HG02623 (cell line): ENCODE measurements around the gene CFAP20DC.
A peak's percentile ranks its signal among the peaks of the same experiment; 100 is the strongest.
"Not testable (repeated sequence)": the region's sequence is repeated elsewhere in the genome, so short reads cannot be mapped to it uniquely, and the experiment has no call there.

Experiments used
- ATAC-seq: cut with Tn5 transposase; IDR thresholded peaks from one replicate; pipeline ENCODE4 v1.9.1; 2021; ENCODE audit warnings: moderate library complexity; ENCODE audit not compliant: unreplicated experiment

Gene CFAP20DC

DNA sequence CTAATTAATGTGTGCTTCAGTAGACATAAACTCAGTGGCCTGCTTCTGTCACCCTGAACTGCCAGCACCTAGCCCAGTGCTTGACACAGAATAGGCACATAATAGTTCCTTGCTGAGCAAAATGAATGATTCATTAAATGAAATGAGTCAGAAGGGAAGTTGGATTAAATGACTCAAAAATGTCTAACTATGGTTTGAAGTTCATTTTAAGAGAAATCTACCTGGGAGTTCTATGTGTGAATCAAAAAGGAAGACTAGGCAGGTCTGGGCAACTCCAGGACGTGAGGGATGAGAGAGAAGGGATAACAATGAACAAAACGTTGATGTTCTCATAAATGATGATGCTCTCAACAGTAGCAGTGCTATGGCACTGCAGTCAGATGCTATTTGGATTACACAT lies 175.0 kb downstream of the CFAP20DC start:
- ATAC-seq: peak; percentile 72

DNA sequence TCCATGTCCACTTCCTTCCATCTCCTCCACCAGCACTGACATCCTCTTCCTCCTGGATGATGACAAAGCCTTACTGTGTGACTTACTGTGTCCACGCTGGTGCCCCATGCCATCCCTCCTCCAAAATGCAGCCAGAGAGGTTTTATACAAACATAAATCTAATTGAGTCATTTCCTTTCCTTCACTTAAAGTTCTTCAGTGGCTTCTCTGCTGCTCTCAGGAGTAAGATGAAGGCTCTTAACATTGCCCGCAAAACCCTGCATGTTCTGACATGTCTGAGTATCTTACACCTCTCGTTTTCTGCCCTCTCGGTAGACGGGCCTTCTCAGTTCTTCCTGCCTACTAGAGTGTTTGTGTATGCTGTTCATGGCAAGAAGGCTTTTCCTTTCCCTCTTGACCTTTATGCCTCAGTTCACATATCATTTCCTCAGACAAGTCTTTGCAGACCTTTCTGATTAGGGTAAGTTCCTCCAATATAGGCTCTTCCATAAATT lies 175.5 kb downstream of the CFAP20DC start:
- ATAC-seq: peak; percentile 34

DNA sequence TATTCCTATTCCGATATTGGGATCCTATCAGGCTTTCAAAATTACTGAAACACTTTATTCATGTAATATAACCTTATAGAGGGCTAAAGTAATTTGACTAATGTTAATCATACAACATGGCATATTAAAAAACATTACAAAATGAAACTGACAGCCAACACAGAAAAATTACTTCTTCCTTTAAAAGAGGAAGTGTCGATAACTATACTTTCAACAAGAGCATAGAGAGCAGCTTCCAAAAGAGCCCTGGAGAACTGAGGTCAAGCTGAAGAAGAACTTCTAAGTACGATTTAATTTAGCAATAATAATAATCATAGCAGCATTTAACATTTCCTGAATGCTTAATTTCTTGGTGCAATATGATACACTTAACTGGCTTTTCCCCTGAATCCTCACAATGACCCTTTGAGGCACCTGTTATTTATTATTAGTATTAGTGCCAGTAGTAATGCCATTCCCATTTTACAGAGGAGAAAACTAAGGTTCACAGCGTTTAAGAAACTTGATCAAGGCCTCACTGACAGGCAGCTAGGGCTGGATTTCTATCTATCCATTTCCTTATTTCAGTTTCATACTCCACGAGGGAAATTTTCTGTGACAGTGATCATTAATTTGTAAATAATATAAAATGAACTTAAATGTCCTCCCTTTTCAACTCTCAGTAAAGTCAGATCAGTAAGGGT lies 181.6 kb downstream of the CFAP20DC start:
- ATAC-seq: no peak

DNA sequence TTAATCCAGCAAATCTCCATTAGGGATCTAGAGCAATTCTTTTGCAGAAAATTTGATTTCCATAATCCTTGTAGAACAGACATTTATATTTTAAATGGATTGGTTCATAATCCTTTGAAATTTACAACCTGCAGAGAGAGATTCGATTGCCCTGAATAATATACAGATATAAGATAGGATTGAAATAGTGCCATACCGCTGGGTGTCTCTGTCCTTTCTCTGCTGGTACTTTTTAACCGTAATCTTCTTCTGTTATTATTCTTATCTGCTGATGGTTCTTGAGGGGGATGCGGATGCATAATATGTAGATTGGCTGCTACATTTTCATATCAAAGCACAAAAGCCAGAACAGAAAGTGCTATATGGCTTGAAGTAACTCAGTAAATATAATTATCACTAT lies 182.2 kb downstream of the CFAP20DC start:
- no peak for ATAC-seq

DNA sequence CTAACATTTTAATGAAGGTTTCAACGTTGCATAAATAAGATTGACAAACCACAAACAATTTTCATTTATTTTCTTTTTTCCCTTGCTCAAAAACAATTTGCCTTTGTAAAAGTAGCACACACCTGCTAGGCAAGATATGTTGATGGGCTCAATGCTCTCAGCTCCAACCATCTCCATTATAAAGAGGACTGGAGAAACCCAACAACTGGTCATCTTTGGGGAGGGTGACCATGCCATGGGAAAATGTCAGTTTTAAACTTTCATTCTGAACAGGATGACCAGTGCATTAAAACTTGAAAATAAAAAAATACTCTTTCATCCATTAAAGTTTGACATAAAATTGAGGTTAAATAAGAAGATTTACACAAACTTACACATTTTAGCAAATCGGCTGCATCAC lies 183.7 kb downstream of the CFAP20DC start:
- ATAC-seq: no peak

DNA sequence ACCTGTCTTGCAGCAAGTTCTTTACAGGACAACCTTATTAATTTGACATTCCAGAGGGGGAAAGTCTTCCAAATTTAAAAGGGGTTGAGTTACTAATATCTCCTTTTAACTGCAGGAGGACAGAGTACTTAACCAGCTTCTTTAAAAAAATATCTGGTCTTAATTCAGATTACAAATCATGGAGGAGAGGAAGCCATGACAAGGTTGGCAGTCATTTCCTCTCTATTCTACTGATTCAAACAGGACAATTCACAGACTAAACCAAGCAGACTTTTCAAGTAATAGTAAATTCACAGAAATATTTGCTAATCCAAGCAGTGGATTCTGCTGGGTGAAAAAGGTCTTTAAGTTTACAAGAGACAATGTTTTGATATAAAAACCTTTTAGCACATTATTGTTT lies 185.3 kb downstream of the CFAP20DC start:
- ATAC-seq: no peak

DNA sequence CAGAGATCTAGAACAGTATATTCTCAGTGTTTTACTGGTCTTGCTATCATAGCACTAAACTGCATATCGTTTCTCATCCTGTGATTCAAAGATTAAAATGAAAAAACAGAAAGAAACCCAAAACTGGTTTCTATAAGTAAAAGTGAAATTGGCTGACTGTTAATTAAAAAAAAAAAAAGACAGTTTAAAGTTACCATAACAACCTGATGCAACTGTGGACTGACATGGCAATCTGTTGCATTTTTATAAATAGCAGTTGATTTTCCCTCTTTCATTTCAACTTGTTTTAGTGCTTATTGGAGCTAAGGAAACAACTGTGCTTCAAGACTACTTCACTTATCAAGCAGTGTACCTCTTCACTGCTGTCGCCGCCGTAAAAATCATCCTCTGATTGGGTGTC lies 186.6 kb downstream of the CFAP20DC start:
- ATAC-seq: no peak

DNA sequence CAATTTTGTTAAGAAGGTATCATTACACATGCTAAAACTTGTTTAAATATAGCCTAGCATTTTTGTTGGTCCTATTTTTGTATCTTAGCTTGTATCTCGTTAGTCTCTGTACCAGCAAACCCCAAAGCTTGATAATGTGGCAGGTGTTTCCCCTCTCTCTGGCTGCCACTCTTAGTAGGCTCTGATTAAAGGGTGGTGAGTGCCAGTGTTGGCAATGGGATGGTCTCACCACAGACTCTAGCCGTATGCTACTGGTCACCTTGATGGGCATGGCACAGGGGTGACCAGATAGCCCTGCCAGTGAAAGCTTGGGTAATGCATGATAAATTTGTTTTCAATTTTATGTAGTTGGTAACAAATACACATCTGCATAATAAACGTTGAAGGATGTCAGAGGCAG lies 188.3 kb downstream of the CFAP20DC start:
- ATAC-seq: no peak

DNA sequence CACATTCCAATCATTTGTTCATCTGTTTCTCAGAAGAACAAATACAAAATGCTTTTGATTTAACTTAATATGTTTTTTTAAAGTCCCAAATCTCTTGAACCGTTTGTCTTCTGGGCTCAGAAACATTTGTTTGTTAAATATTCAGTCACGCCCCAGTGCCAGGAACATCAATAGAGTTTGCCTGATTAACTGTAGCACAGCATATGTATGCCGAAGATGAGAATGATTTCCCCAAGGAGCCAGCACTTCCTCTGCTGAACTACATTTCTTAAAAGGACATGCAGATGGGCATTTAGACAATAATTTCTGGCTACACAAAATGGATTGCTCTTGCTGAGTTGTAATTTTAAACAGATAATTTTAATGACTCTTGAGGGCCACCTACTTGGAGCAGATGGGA lies 191.7 kb downstream of the CFAP20DC start:
- ATAC-seq: no peak

DNA sequence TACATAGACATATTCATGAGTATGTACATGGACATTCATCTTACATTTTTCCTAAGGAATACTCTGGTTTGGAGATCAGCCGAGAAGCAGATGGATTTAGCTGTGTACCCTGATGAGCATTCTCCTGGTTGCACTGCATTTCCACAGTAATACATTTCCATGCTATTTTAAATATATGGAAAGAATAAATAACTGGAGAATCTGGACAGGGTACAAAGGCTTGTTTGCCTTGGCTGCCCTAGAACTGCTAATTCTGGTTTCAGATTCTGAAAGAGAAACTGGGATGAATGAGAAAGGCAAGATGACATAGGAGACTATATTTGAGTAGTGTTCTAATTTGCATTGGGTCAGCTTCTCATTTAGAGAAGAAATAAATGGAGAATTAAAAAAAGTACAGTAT lies 192.4 kb downstream of the CFAP20DC start:
- ATAC-seq: no peak

DNA sequence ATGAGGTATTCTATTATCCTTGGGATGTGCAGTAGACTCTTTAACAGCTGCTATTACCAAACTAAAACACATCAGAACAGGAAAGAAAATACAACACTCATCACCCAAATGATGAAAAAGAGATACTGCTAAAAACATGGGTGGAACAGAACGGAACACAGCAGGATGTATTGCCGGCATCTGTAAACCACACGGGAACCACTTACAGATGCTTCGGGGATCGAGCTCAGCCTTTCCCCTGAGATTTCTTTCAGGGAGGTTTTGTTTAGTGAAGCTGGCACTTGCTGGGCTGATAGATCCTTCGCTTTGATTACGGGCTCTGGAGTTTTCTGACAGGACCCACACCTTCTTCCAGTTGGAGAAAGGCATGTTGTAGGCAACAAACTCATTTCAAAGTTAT lies 201.0 kb downstream of the CFAP20DC start:
- no peak for ATAC-seq

DNA sequence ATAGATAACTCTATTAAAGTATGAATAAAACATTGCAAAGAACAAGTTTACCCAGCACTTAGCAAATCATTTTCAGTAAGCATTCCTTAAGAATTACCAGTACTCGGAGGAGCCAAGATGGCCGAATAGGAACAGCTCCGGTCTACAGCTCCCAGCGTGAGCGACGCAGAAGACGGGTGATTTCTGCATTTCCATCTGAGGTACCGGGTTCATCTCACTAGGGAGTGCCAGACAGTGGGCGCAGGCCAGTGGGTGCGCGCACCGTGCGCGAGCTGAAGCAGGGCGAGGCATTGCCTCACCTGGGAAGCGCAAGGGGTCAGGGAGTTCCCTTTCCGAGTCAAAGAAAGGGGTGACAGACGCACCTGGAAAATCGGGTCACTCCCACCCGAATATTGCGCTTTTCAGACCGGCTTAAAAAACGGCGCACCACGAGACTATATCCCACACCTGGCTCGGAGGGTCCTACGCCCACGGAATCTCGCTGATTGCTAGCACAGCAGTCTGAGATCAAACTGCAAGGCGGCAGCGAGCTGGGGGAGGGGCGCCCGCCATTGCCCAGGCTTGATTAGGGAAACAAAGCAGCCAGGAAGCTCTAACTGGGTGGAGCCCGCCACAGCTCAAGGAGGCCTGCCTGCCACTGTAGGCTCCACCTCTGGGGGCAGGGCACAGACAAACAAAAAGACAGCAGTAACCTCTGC lies 207.6 kb downstream of the CFAP20DC start:
- ATAC-seq: not testable (repeated sequence)

DNA sequence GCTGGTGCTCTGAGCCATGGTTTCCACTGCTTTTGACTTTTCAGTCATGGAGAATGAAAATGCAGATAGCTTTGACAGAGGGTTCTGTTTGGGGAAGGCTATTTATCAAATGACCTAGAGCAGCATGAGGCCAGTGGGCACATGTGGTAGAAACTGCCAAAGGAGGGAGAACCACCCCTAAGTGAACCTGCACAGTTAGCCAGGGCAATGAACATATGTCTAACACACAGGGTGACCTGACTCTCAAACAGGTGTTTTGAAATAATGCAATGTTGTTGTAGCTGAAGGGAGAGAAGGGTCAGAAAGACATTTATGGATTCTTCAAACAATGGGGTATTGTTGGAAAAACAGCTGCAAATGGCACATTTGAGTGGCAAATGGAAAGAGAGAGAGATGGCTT lies 208.9 kb downstream of the CFAP20DC start:
- no peak for ATAC-seq

DNA sequence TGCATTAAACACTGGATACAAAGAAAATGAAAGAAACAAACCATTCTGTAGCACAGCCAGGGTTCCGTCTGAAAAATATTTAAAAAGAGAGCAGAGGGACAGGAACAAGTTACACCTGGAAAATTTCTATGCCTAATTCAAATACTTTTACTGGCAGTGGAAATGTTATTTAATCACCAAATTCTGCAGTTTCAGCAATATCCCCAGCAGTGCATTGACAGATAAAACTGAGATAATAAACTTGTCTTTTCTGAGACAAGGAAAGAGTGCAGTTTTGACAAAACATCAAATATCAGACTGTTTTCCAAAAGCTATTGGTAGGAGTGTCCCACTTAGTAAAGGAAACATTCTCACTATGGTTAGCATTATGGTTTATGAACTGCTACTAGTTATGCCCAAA lies 209.9 kb downstream of the CFAP20DC start:
- no peak for ATAC-seq

DNA sequence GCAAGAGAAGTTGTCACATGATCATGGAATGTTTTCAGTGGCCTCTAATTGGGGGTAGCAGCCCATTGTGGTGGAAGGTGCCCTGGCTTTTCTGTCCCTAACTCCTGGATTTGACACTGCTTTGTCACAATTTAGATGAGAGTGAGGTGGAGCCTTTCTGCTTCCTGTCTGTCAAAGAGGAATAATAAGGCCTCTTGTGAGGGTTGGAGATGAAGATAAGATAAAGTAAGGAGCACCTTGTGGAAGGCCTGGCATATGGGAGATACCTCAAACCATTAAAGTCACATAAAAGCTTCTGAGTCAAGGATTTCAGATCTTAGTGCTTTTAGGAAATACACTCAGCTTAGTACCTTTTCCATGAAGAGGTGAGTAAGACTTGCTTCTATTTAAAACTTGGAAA lies 210.6 kb downstream of the CFAP20DC start:
- no peak for ATAC-seq

DNA sequence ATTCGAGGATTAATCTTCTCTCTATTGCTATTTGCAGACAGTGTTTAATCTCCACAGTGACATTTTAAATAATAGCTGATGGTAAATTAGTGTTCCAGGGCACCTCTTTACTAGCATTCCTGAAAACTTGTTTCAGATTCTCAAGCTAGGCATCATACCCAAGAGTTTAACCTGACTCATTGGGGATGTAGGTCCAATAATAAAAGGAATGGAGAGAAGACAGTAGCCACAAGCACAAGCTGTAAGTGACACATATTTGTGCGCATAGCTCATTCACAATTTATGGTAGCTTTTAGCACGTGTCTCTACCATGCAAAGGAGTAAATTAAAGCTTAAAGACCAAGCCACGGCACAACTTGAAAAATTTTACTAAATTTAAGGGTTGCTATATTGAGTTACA lies 212.0 kb downstream of the CFAP20DC start:
- no peak for ATAC-seq

DNA sequence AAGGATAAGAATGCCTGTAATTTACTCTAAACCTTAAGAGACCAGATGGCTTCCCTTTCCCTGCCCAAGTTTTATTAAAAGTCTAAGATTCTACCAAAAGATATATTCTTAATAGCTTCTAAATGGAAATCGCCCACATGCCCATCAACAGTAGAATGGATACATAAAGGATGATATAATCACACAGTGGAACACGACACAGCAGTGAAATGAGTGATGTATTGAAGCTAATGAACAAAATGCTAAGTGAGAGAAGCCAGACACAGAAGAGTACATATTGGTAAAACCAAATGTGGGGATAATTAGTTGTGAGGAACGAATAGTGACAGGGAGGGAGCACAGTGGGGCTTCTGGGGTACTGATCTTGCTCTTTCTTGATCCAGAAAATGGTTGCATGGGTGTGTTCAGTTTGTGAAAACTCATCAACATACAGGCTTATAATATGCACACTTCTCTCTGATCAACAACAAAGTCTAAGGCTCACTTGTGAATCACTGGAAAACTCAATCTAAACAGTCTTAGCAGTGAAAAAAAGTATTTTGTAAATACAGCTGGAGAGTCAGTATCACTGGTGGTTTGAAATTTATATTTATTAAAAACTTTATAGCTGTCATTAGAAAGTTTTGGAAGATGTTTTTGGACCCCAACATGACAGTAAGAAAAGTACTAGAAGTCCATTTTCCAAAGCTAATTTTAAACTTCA lies 212.5 kb downstream of the CFAP20DC start:
- ATAC-seq: no peak

DNA sequence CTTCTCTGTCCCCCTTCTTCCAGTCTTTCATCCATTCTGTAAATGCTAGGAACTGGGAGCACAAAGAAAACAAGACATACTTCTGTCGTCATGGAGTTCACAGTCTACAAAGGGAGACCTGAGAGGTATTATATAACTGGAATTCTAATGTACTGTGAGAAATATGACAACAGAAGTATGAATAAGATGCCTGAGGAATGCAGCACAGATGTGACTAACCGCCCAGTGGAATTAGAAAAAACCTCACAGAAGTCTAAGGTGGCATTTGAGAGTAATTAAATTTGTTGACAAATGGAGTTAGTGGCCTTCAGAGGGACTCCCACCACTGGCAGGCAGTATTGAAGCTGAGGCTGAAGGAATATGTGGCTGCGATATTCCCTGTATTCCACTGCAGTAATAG lies 214.7 kb downstream of the CFAP20DC start:
- ATAC-seq: no peak

DNA sequence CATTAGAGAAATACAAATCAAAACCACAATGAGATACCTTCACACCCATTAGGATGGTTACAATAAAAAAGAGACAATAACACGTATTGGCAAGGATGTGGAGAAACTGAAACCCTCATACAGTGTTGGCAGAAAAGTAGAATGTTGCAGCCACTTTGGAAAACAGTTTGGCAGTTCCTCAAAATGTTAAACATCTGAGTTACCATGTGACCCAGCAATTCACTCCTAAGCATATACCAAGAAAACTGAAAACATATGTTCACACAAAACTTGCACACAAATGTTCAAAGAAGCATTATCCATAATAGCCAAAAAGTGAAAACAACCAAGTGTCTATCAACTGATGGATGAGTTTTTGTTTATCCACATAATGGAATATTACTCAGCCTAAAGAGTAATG lies 216.3 kb downstream of the CFAP20DC start:
- ATAC-seq: no peak

DNA sequence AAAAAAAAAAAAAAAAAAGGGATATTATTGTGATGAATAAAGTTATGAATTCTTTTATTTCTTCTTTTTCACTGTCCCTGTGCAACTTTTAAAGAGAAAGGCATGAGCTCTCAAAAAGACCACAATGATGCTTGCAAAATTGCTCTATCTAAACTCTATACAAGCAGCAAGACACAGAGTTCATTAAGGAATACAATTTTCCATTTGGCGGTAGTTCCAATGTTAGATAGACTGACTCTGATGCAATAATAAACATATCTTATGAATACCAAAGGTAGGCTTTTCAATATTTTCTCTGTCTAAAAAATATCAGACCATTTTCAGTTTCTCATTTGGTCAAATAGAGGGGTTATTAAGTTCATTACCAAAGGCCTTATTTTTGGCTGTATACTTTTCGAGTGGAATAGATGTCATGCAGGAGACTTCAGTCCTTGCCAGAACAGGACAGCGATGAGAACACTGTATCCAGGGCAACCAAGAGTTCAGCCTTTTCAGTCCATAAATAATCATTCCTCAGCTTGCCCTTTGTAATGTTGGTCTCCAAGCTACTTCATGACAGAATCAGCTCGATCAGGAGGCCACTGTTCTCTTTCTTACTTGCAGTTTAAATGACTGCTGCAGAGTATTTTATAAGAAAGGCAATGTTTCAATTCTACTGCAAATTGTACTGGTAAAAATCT lies 220.4 kb downstream of the CFAP20DC start:
- no peak for ATAC-seq

DNA sequence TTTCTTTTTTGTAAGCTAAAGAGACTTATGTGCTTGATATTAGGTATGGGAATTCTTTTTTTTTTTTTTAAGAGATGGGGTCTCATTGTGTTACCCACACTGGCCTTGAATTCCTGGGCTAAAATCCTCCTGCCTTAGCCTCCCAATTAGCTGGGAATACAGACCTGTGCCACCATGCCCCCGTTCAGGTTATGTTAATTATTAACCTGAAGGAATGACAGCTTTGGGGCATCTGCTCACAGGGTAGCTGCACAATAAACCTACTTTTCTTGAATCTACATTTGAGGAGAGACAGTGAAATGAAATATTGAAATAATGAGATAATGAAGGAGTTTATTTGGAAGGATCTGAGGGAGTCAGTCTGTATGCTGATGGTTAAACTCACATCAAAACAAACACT lies 225.0 kb downstream of the CFAP20DC start:
- no peak for ATAC-seq
